H1 (cell line): ENCODE measurements around the gene C9orf43. TPM values are rescaled to one million over a fixed set of nuclear protein-coding genes. Genes with fewer than 3 reads are reported as not detected.

Experiments used
- CTCF ChIA-PET: fragments of 300-600 bp; sonication (Branson Sonifier 250); formaldehyde crosslinking; loops from one replicate; lab custom pipeline; 2021; ENCODE audit not compliant: partially characterized antibody; lab: Charles Lee
- POLR2A ChIA-PET: fragments of 300-600 bp; sonication (Branson Sonifier 250); formaldehyde crosslinking; loops from one replicate; lab custom pipeline; 2021; ENCODE audit warnings: inconsistent platforms; ENCODE audit not compliant: partially characterized antibody; lab: Charles Lee
- DNase-seq, 2 experiments: peaks; one replicate each; pipeline versions ENCODE4 v3.0.0 to v3.0.0-alpha.2; 2010 to 2022; ENCODE audit warnings: low spot score in 2 of 2, low read depth in 1 of 2, mixed read lengths in 1 of 2
- FAIRE-seq: peaks from 2 replicates; lab custom pipeline; 2011; peaks lifted over from hg19 to GRCh38; lab: Jason Lieb, UNC
- H2AFZ ChIP-seq: 2 replicates; pipeline ENCODE4 v1.8.1; 2012; ENCODE audit warnings: low read length, inconsistent platforms
- H2AK5ac ChIP-seq: 2 replicates; pipeline ENCODE4 v1.6.1; 2013; ENCODE audit warnings: low read depth, low read length
- H2BK120ac ChIP-seq: replicated peaks from 2 replicates; pipeline ENCODE3; 2013; ENCODE audit warnings: low read depth, low read length, inconsistent platforms
- H2BK12ac ChIP-seq: 2 replicates; pipeline ENCODE4 v1.6.1; 2013; ENCODE audit warnings: low read depth, low read length
- H2BK15ac ChIP-seq: 2 replicates; pipeline ENCODE4 v1.6.1; 2013; ENCODE audit warnings: low read length
- H2BK20ac ChIP-seq: 2 replicates; pipeline ENCODE4 v1.6.1; 2013; ENCODE audit warnings: low read length
- H2BK5ac ChIP-seq: 2 replicates; pipeline ENCODE4 v1.6.1; 2013; ENCODE audit warnings: low read depth, low read length
- H3K14ac ChIP-seq: 2 replicates; pipeline ENCODE4 v1.6.1; 2013; ENCODE audit warnings: inconsistent platforms; ENCODE audit not compliant: insufficient read length
- H3K18ac ChIP-seq: 2 replicates; pipeline ENCODE4 v1.6.1; 2013; ENCODE audit warnings: low read length; ENCODE audit errors: extremely low read depth
- H3K23ac ChIP-seq: 2 replicates; pipeline ENCODE4 v1.6.1; 2013; ENCODE audit warnings: inconsistent platforms; ENCODE audit not compliant: insufficient read length
- H3K23me2 ChIP-seq: 2 replicates; pipeline ENCODE4 v1.6.1; 2013; ENCODE audit warnings: low read depth, low read length
- H3K27ac ChIP-seq: 2 replicates; pipeline ENCODE4 v1.6.1; 2011; ENCODE audit warnings: low read depth, low read length, inconsistent platforms
- H3K27me3 ChIP-seq, 4 experiments: replicated peaks in 1 of 4; 1 replicate in 1 of 4; 2 replicates in 3 of 4; pipeline versions ENCODE4 v1.6.1 to v1.8.1; 2011 to 2013; ENCODE audit warnings: low read length in 3 of 4, mild to moderate bottlenecking in 3 of 4, inconsistent platforms in 2 of 4, mixed read lengths in 2 of 4, moderate library complexity in 1 of 4; ENCODE audit not compliant: control insufficient read depth in 3 of 4, insufficient read depth in 3 of 4; ENCODE audit errors: extremely low read depth in 1 of 4
- H3K36me3 ChIP-seq, 4 experiments: 2 replicates each; pipeline versions ENCODE4 v1.6.1 to v1.8.1; 2011 to 2013; ENCODE audit warnings: mild to moderate bottlenecking in 4 of 4, low read length in 3 of 4, moderate library complexity in 2 of 4, control low read depth in 1 of 4, inconsistent platforms in 1 of 4; ENCODE audit not compliant: insufficient read depth in 4 of 4, control insufficient read depth in 2 of 4
- H3K4ac ChIP-seq: replicated peaks from 2 replicates; pipeline ENCODE3; 2013; ENCODE audit warnings: low read length, low read depth, mixed read lengths, inconsistent platforms; ENCODE audit not compliant: insufficient read length
- H3K4me1 ChIP-seq, 4 experiments: replicated peaks in 1 of 4; 1 replicate in 1 of 4; 2 replicates in 3 of 4; pipeline versions ENCODE4 v1.6.1 to v1.8.1; 2011 to 2013; ENCODE audit warnings: low read length in 3 of 4, inconsistent platforms in 2 of 4, mixed read lengths in 1 of 4; ENCODE audit not compliant: insufficient read depth in 4 of 4, control insufficient read depth in 3 of 4
- H3K4me2 ChIP-seq, 2 experiments: 2 replicates each; pipeline versions ENCODE4 v1.6.1 to v1.8.1; 2011 to 2013; ENCODE audit warnings: low read depth in 2 of 2, low read length in 2 of 2, control low read depth in 1 of 2, inconsistent platforms in 1 of 2, mild to moderate bottlenecking in 1 of 2; ENCODE audit not compliant: insufficient read depth in 1 of 2
- H3K4me3 ChIP-seq, 4 experiments: fragments of 200-600, 300-600 bp in 1 of 4; sonication (generic), shearing (Covaris generic), sonication (Bioruptor Twin) in 1 of 4; 2 replicates each; pipeline versions ENCODE4 v1.5.1 to v1.8.1; 2011 to 2016; ENCODE audit warnings: low read length in 4 of 4, low read depth in 3 of 4, control low read depth in 2 of 4, inconsistent platforms in 2 of 4, mild to moderate bottlenecking in 2 of 4, mixed read lengths in 1 of 4, moderate library complexity in 1 of 4; ENCODE audit not compliant: insufficient read depth in 2 of 4; ENCODE audit errors: extremely low read depth in 1 of 4
- H3K56ac ChIP-seq: replicated peaks from 2 replicates; pipeline ENCODE3; 2013; ENCODE audit warnings: low read depth, mild to moderate bottlenecking, mixed read lengths, low read length, inconsistent platforms; ENCODE audit not compliant: insufficient read length
- H3K79me1 ChIP-seq: 2 replicates; pipeline ENCODE4 v1.6.1; 2013; ENCODE audit warnings: low read depth, low read length, control low read depth
- H3K79me2 ChIP-seq, 2 experiments: 2 replicates each; pipeline versions ENCODE4 v1.6.1 to v1.8.1; 2012 to 2013; ENCODE audit warnings: low read length in 2 of 2, mild to moderate bottlenecking in 2 of 2, inconsistent platforms in 1 of 2; ENCODE audit not compliant: insufficient read depth in 2 of 2, control insufficient read depth in 1 of 2
- H3K9ac ChIP-seq, 4 experiments: replicated peaks in 1 of 4; 1 replicate in 1 of 4; 2 replicates in 3 of 4; pipeline versions ENCODE4 v1.6.1 to v1.8.1; 2011 to 2013; ENCODE audit warnings: low read depth in 3 of 4, low read length in 3 of 4, control low read depth in 2 of 4, mild to moderate bottlenecking in 2 of 4, moderate library complexity in 2 of 4, inconsistent platforms in 1 of 4; ENCODE audit errors: extremely low read depth in 1 of 4
- H3K9me3 ChIP-seq, 2 experiments: 2 replicates each; pipeline versions ENCODE4 v1.6.1 to v1.8.1; 2012 to 2013; ENCODE audit warnings: mild to moderate bottlenecking in 2 of 2, moderate library complexity in 2 of 2, control low read depth in 1 of 2, inconsistent platforms in 1 of 2, low read depth in 1 of 2, low read length in 1 of 2, mixed read lengths in 1 of 2; ENCODE audit not compliant: insufficient read depth in 2 of 2
- H4K20me1 ChIP-seq, 2 experiments: replicated peaks in 1 of 2; 2 replicates each; pipeline versions ENCODE3 to v1.8.1; 2011 to 2013; ENCODE audit warnings: inconsistent platforms in 2 of 2, low read length in 2 of 2, mild to moderate bottlenecking in 1 of 2; ENCODE audit not compliant: insufficient read depth in 2 of 2, control insufficient read depth in 1 of 2
- H4K5ac ChIP-seq: 2 replicates; pipeline ENCODE4 v1.6.1; 2013; ENCODE audit warnings: low read length, low read depth, mixed read lengths, inconsistent platforms; ENCODE audit not compliant: insufficient read length
- H4K8ac ChIP-seq: 2 replicates; pipeline ENCODE4 v1.8.0; 2013; ENCODE audit warnings: mild to moderate bottlenecking, moderate library complexity, low read length, inconsistent platforms; ENCODE audit not compliant: insufficient read depth; ENCODE audit errors: extremely low read depth
- H4K91ac ChIP-seq: replicated peaks from 2 replicates; pipeline ENCODE3; 2013; ENCODE audit warnings: low read length, mixed read lengths, inconsistent platforms; ENCODE audit not compliant: insufficient read length
- ASH2L ChIP-seq: fragments of 200-600, 300-600 bp; sonication (generic); IDR thresholded peaks from one replicate; pipeline ENCODE4 v1.7.1; 2017; ENCODE audit warnings: low read length
- CBX8 ChIP-seq: fragments of 300-800, 300-1000 bp; sonication (generic); IDR thresholded peaks from 2 replicates; pipeline ENCODE4 v1.7.1; 2016; ENCODE audit warnings: low read depth, low read length, borderline replicate concordance
- CEBPB ChIP-seq: IDR thresholded peaks from 2 replicates; pipeline ENCODE4 v1.6.1; 2012; ENCODE audit warnings: low read depth, low read length
- GABPA ChIP-seq: IDR thresholded peaks from 2 replicates; pipeline ENCODE4 v1.6.1; 2011; ENCODE audit warnings: mild to moderate bottlenecking, low read length, moderate library complexity, borderline replicate concordance; ENCODE audit not compliant: insufficient read depth
- KDM4A ChIP-seq: IDR thresholded peaks from one replicate; pipeline ENCODE4 v1.7.1; 2012; ENCODE audit warnings: low read depth, mild to moderate bottlenecking, moderate library complexity, low read length, inconsistent platforms; ENCODE audit not compliant: severe bottlenecking
- KDM5A ChIP-seq: fragments of 200-600 bp; IDR thresholded peaks from 2 replicates; pipeline ENCODE4 v1.7.1; 2012; ENCODE audit warnings: mild to moderate bottlenecking, low read length, inconsistent platforms, mixed read lengths
- MAFK ChIP-seq: IDR thresholded peaks from 2 replicates; pipeline ENCODE4 v1.6.1; 2012; ENCODE audit warnings: low read depth, mild to moderate bottlenecking, improper control_type of control experiment, low read length
- RFX5 ChIP-seq: IDR thresholded peaks from 2 replicates; pipeline ENCODE4 v1.6.1; 2011; ENCODE audit warnings: low read depth, low read length, improper control_type of control experiment, borderline replicate concordance
- SIRT6 ChIP-seq: IDR thresholded peaks from one replicate; pipeline ENCODE4 v1.7.1; 2012; ENCODE audit warnings: low read length, inconsistent platforms
- SP4 ChIP-seq: IDR thresholded peaks from 2 replicates; pipeline ENCODE4 v1.6.1; 2012; ENCODE audit warnings: low read length, inconsistent platforms
- TEAD4 ChIP-seq: IDR thresholded peaks from 2 replicates; pipeline ENCODE4 v1.6.1; 2012; ENCODE audit warnings: low read depth, low read length, inconsistent platforms, mixed read lengths
- USF2 ChIP-seq: IDR thresholded peaks from 2 replicates; pipeline ENCODE4 v1.6.1; 2011; ENCODE audit warnings: low read length, improper control_type of control experiment
- YY1 ChIP-seq: IDR thresholded peaks from 2 replicates; pipeline ENCODE4 v1.6.1; 2011; ENCODE audit warnings: low read depth, mild to moderate bottlenecking, low read length
- WGBS, 2 experiments: shearing (Covaris generic) in 1 of 2; methylation state at CpG; one replicate each; pipeline versions ENCODE4 v1.1.6 to v1.1.7; 2013 to 2015; ENCODE audit warnings: low lambda C conversion rate in 2 of 2, mixed read lengths in 2 of 2, inconsistent platforms in 1 of 2, low coverage in 1 of 2, missing lambda C conversion rate in 1 of 2; ENCODE audit not compliant: insufficient replicate concordance in 2 of 2, insufficient coverage in 1 of 2, insufficient read length in 1 of 2; ENCODE audit errors: extremely low coverage in 1 of 2, missing lambda C conversion rate in 1 of 2; 5-methylcytosine and 5-hydroxymethylcytosine counted together
- polyA plus RNA-seq, 7 experiments: library from polyadenylated mRNA; depleted of rRNA in 3 of 7; stranded (reverse) in 5 of 7; unstranded in 2 of 7; fragments of >200 nt in 5 of 7; fragments of 200-250 nt in 2 of 7; gene quantifications; 1 replicate in 5 of 7; 2 replicates in 1 of 7; 4 replicates in 1 of 7; pipeline versions ENCODE4 v1.2.1 to v1.2.3, GENCODE V29; 2011 to 2013; ENCODE audit warnings: missing spikeins in 2 of 7, mixed read lengths in 2 of 7
- total RNA-seq: library from RNA; stranded (reverse); fragmentation: NEBNext Ultra II Directional; extraction: Animal tissue kit (Norgen Biotek cat#: 25700); gene quantifications from 2 replicates; pipeline ENCODE4 v1.2.1, GENCODE V29; 2021

C9orf43 gene
- total and polyA plus RNA-seq, 2 of the 8 experiments (the other 6 are each of a cell fraction or from before 2014, with no cell fraction given) = 0.35 to 0.52 TPM

DNA sequence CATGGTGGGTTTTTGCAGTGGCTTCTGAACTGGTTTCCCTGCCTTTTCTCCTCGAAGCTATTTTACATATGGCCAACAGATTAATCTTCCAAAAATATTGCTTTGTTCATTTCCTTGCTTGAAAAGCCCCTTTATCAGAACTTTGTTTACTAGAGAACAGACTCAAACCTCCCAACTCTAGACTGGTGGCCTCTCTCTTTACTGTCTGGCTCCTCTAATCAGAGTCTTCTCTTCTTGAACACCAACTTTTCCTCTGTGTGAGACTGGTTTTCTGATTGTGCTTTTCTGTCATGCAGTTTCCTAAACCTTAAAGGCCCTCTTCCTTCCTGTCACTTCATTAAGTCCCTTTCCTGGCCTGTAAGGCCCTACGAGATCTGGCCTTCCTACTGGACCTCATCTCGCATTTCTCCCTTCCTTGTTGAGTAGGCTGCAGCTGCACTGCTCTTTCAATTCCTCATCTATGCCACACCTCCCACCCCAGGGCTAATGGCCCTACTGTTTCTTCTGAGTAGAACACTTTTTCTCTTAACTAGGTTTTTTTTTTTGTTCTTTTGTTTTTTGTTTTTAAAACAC lies 5.7 kb downstream of the C9orf43 start:
- Histone ChIP-seq H4K91ac (no peak overlapping the region), H2BK12ac (no peak overlapping the region), H2BK120ac (no peak overlapping the region), H3K27ac (no peak overlapping the region), H3K4me1 (peaks cover 0 to 3% (median 1%) of the 10 kb centered on the region in 4 experiments; a peak in 1 of 7 replicates), H4K20me1 (no peaks in the 10 kb centered on the region), H3K36me3 (no peaks in the 10 kb centered on the region), H3K4me3 (no peak overlapping the region), H3K56ac (no peak overlapping the region), H3K18ac (no peak overlapping the region), H3K23ac (no peak overlapping the region), H2BK15ac (no peak overlapping the region), H3K27me3 (no peaks in the 10 kb centered on the region), H2BK20ac (no peak overlapping the region), H2AK5ac (no peak overlapping the region), H3K9me3 (no peaks in the 10 kb centered on the region), H3K79me2 (no peaks in the 10 kb centered on the region), H3K4me2 (no peak overlapping the region), H3K9ac (no peak overlapping the region), H3K4ac (no peak overlapping the region), H4K5ac (no peak overlapping the region), H2BK5ac (no peak overlapping the region), H3K79me1 (no peaks in the 10 kb centered on the region), H2AFZ (no peak overlapping the region), H3K23me2 (no peaks in the 10 kb centered on the region), H3K14ac (no peak overlapping the region), H4K8ac (no peak overlapping the region)
- CTCF ChIA-PET = interaction anchor here (0.6 to 1.2 kb wide), 2 partner anchors 11 to 27 kb away, joined by 3 to 4 read pairs; no protein-coding TSS in a partner anchor
- WGBS, 2 experiments = 75% methylated on average over 3 of the region's 3 CpGs; no CpG with 5 or more reads in 1 of the 2 experiments
- POLR2A ChIA-PET = interaction anchor here (0.8 kb wide), 1 partner anchor 12 kb away, joined by 3 read pairs; no protein-coding TSS in a partner anchor
- FAIRE-seq (no peak), DNase-seq (no peak)
- TF ChIP-seq KDM4A = no peak
- TF ChIP-seq YY1 = no peak
- TF ChIP-seq CBX8 = no peak
- TF ChIP-seq CEBPB = no peak
- TF ChIP-seq SIRT6 = no peak
- TF ChIP-seq MAFK = no peak
- no peak for TF ChIP-seq SP4
- TF ChIP-seq TEAD4 = no peak
- no peak for TF ChIP-seq USF2
- TF ChIP-seq ASH2L = no peak
- TF ChIP-seq RFX5 = no peak
- TF ChIP-seq GABPA = no peak
- no peak for TF ChIP-seq KDM5A
